HepG2 (cell line): ENCODE measurements around the gene PFKL. TPM values are rescaled to one million over a fixed set of nuclear protein-coding genes. Genes with fewer than 3 reads are reported as not detected.
"Not testable (repeated sequence)": the region's sequence is repeated elsewhere in the genome, so short reads cannot be mapped to it uniquely, and the experiment has no call there.

Source experiments
- BORCS8-MEF2B ChIP-seq: sonication (generic); formaldehyde crosslinking; IDR thresholded peaks from 2 replicates; pipeline ENCODE4 v1.8.0; 2022; ENCODE audit warnings: mild to moderate bottlenecking, missing genetic modification reagents
- CBX5 ChIP-seq: sonication (generic); formaldehyde crosslinking; IDR thresholded peaks from 2 replicates; pipeline ENCODE4 v1.4.0; 2020; ENCODE audit warnings: missing genetic modification reagents, borderline replicate concordance
- CEBPG ChIP-seq: IDR thresholded peaks from 2 replicates; pipeline ENCODE4 v1.6.1; 2016
- DPF2 ChIP-seq: sonication (generic); formaldehyde crosslinking; IDR thresholded peaks from 2 replicates; pipeline ENCODE4 v1.4.0; 2020; ENCODE audit warnings: mild to moderate bottlenecking, low read depth, missing genetic modification reagents, borderline replicate concordance
- FOSL2 ChIP-seq: sonication (generic); formaldehyde crosslinking; IDR thresholded peaks from 2 replicates; pipeline ENCODE4 v1.4.0; 2020; ENCODE audit warnings: missing genetic modification reagents
- HDAC2 ChIP-seq: sonication (generic); formaldehyde crosslinking; IDR thresholded peaks from 2 replicates; pipeline ENCODE4 v1.4.0; 2020; ENCODE audit warnings: missing genetic modification reagents
- HMGXB4 ChIP-seq, 2 experiments: sonication (generic) in 1 of 2; formaldehyde crosslinking in 1 of 2; IDR thresholded peaks; 2 replicates each; pipeline versions ENCODE4 v1.4.0 to v1.6.1; 2018 to 2020; ENCODE audit warnings: missing genetic modification reagents in 2 of 2, borderline replicate concordance in 1 of 2, low read depth in 1 of 2, mild to moderate bottlenecking in 1 of 2, missing biosample characterization in 1 of 2
- HNF4A ChIP-seq: sonication (generic); formaldehyde crosslinking; IDR thresholded peaks from 2 replicates; pipeline ENCODE4 v1.4.0; 2020; ENCODE audit warnings: missing genetic modification reagents
- HOMEZ ChIP-seq: IDR thresholded peaks from 2 replicates; pipeline ENCODE4 v1.6.1; 2016; ENCODE audit warnings: low read depth
- KDM1A ChIP-seq: IDR thresholded peaks from 2 replicates; pipeline ENCODE4 v1.6.1; 2016; ENCODE audit warnings: missing compliant biosample characterization
- MTF2 ChIP-seq: sonication (generic); formaldehyde crosslinking; IDR thresholded peaks from 2 replicates; pipeline ENCODE4 v1.5.0; 2020; ENCODE audit warnings: missing genetic modification reagents, borderline replicate concordance
- SALL1 ChIP-seq: sonication (generic); formaldehyde crosslinking; IDR thresholded peaks from 2 replicates; pipeline ENCODE4 v1.8.0; 2022; ENCODE audit warnings: mild to moderate bottlenecking, missing genetic modification reagents
- SP1 ChIP-seq, 2 experiments: fragments of 450-650 bp in 1 of 2; sonication (generic) in 1 of 2; formaldehyde crosslinking in 1 of 2; IDR thresholded peaks; 2 replicates each; pipeline versions ENCODE4 v1.4.0 to v1.6.1; 2016 to 2020; ENCODE audit warnings: missing genetic modification reagents in 1 of 2
- STAG1 ChIP-seq: sonication (generic); formaldehyde crosslinking; IDR thresholded peaks from 2 replicates; pipeline ENCODE4 v1.4.0; 2020; ENCODE audit warnings: missing genetic modification reagents
- UBTF ChIP-seq: sonication (generic); formaldehyde crosslinking; IDR thresholded peaks from 2 replicates; pipeline ENCODE4 v1.4.0; 2020; ENCODE audit warnings: mild to moderate bottlenecking, missing genetic modification reagents
- ZFX ChIP-seq: sonication (generic); formaldehyde crosslinking; IDR thresholded peaks from 2 replicates; pipeline ENCODE4 v1.4.0; 2020; ENCODE audit warnings: mild to moderate bottlenecking, low read depth, missing genetic modification reagents, moderate library complexity
- ZNF121 ChIP-seq: sonication (generic); formaldehyde crosslinking; IDR thresholded peaks from 2 replicates; pipeline ENCODE4 v1.5.0; 2020; ENCODE audit warnings: mild to moderate bottlenecking, missing genetic modification reagents
- ZNF34 ChIP-seq: sonication (generic); formaldehyde crosslinking; IDR thresholded peaks from 2 replicates; pipeline ENCODE4 v1.4.0; 2020; ENCODE audit warnings: mild to moderate bottlenecking, missing genetic modification reagents, borderline replicate concordance
- ZNF598 ChIP-seq: sonication (generic); formaldehyde crosslinking; IDR thresholded peaks from 2 replicates; pipeline ENCODE4 v1.5.1; 2020; ENCODE audit warnings: mild to moderate bottlenecking, missing genetic modification reagents, borderline replicate concordance
- polyA plus RNA-seq, 8 experiments: library from polyadenylated mRNA; depleted of rRNA in 3 of 8; stranded (reverse) in 7 of 8; unstranded in 1 of 8; fragments of >200 nt; fragmentation: Illumina TruSeq in 4 of 8; extraction: Trizol in 4 of 8; gene quantifications; 2 replicates each; pipeline versions ENCODE4 v1.2.1 to v1.2.3, GENCODE V29; 2011 to 2016; ENCODE audit warnings: low read depth in 4 of 8, missing spikeins in 1 of 8, mixed read lengths in 1 of 8; ENCODE audit not compliant: insufficient read depth in 1 of 8
- total RNA-seq, 5 experiments: library from RNA; depleted of rRNA; stranded (reverse); fragments of >200 nt; fragmentation: Illumina TruSeq; extraction: Trizol; gene quantifications; 2 replicates each; pipeline ENCODE4 v1.2.3, GENCODE V29; 2016; ENCODE audit warnings: low read depth in 1 of 5
- TF ChIP-seq, protein P1 (sequence below): sonication (generic); formaldehyde crosslinking; IDR thresholded peaks from 2 replicates; pipeline ENCODE4 v1.5.0; 2020; ENCODE audit warnings: mild to moderate bottlenecking, missing genetic modification reagents

Gene PFKL
- total and polyA plus RNA-seq, 2 of the 13 experiments (the other 11 are each of a cell fraction or from before 2014, with no cell fraction given) = 92.8 to 106 TPM

- TF ChIP-seq HMGXB4 (CRISPR knock-in tag; IDR thresholded peaks at IDR 0.05; ENCODE audit: borderline replicate concordance in 1 of 2, low read depth in 1 of 2) = peak; percentile 67 to 79
- TF ChIP-seq, protein P1, sequence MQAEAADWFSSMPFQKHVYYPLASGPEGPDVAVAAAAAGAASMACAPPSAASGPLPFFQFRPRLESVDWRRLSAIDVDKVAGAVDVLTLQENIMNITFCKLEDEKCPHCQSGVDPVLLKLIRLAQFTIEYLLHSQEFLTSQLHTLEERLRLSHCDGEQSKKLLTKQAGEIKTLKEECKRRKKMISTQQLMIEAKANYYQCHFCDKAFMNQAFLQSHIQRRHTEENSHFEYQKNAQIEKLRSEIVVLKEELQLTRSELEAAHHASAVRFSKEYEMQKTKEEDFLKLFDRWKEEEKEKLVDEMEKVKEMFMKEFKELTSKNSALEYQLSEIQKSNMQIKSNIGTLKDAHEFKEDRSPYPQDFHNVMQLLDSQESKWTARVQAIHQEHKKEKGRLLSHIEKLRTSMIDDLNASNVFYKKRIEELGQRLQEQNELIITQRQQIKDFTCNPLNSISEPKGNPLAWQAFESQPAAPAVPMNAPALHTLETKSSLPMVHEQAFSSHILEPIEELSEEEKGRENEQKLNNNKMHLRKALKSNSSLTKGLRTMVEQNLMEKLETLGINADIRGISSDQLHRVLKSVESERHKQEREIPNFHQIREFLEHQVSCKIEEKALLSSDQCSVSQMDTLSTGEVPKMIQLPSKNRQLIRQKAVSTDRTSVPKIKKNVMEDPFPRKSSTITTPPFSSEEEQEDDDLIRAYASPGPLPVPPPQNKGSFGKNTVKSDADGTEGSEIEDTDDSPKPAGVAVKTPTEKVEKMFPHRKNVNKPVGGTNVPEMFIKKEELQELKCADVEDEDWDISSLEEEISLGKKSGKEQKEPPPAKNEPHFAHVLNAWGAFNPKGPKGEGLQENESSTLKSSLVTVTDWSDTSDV (CRISPR knock-in tag) = 0 out of 2 replicates have a peak, but pooled peaks have one; percentile 44
- TF ChIP-seq SP1 (IDR thresholded peaks at IDR 0.05) = not testable (repeated sequence)
- peak; percentile 61; the same call in 1 of the 2 replicates for TF ChIP-seq SP1 (CRISPR knock-in tag; IDR thresholded peaks at IDR 0.05)
- peak; percentile 24; the same call in 1 of the 2 replicates for TF ChIP-seq BORCS8-MEF2B (CRISPR knock-in tag)
- 0 out of 2 replicates have a peak, but pooled peaks have one; percentile 34 for TF ChIP-seq ZNF34 (CRISPR knock-in tag)
- peak; percentile 65 for TF ChIP-seq HNF4A
- TF ChIP-seq ZFX (CRISPR knock-in tag) = peak; percentile 32; the same call in 1 of the 2 replicates
- TF ChIP-seq DPF2 (CRISPR knock-in tag) = peak; percentile 40; the same call in 1 of the 2 replicates
- TF ChIP-seq ZNF121 (CRISPR knock-in tag) = peak; percentile 75
- peak; percentile 77 for TF ChIP-seq KDM1A (CRISPR knock-in tag)
- peak; percentile 86 for TF ChIP-seq CEBPG (CRISPR knock-in tag)
- peak; percentile 18; the same call in 1 of the 2 replicates for TF ChIP-seq FOSL2 (CRISPR knock-in tag)
- peak; percentile 60; the same call in 1 of the 2 replicates for TF ChIP-seq SALL1 (CRISPR knock-in tag)
- TF ChIP-seq MTF2 (CRISPR knock-in tag) = 0 out of 2 replicates have a peak, but pooled peaks have one; percentile 74
- peak; percentile 35; the same call in 1 of the 2 replicates for TF ChIP-seq UBTF (CRISPR knock-in tag)
- TF ChIP-seq ZNF598 (CRISPR knock-in tag) = peak; percentile 76; the same call in 1 of the 2 replicates
- TF ChIP-seq STAG1 = peak; percentile 46
- peak; percentile 13; the same call in 1 of the 2 replicates for TF ChIP-seq CBX5
- peak; percentile 74; the same call in 1 of the 2 replicates for TF ChIP-seq HDAC2
- peak; percentile 33; the same call in 1 of the 2 replicates for TF ChIP-seq HOMEZ (CRISPR knock-in tag)
Measured at GRCh38 chr21:44302573-44303401, 2.9 kb downstream of the PFKL start (continued).
